ENCODE results near the gene TMEM87A. TPM values are rescaled to one million over a fixed set of nuclear protein-coding genes. Genes with fewer than 3 reads are reported as not detected.

The TMEM87A gene
- total RNA-seq, 1 experiment from 2014 or later: 55.8 TPM

- H4K20me1 ChIP-seq (ENCODE audit: low read length): no peaks in the 10 kb centered on the region
These were observed 15.9 kb upstream of the TMEM87A start for GRCh38 chr15:42289166-42289565.

GRCh38 chr15:42287931-42288330 lies 14.7 kb upstream of the TMEM87A start:
- H3K27me3 ChIP-seq (ENCODE audit: low read length): no peaks in the 10 kb centered on the region
- TF ChIP-seq CTCF (conservative IDR thresholded peaks at IDR 0.05; ENCODE audit: low read depth, low read length): no peak
- no peak for TF ChIP-seq EZH2 (IDR thresholded peaks at IDR 0.05; ENCODE audit: low read length, unreplicated experiment)
- no peak for TF ChIP-seq EZH2phosphoT487 (IDR thresholded peaks at IDR 0.05; ENCODE audit: borderline replicate concordance, low read length)
- H3K4me1 ChIP-seq (ENCODE audit: insufficient read depth, low read length): no peaks in the 10 kb centered on the region
- intact Hi-C loops (cut with micrococcal nuclease): no loop called here
- H4K20me1 ChIP-seq (ENCODE audit: low read length): no peaks in the 10 kb centered on the region
- no peak for DNase-seq
- H3K36me3 ChIP-seq (ENCODE audit: low read depth, low read length): no peaks in the 10 kb centered on the region; the same call in 1 of the 2 replicates
- CTCF ChIA-PET: no interaction called here
- H3K9me2 ChIP-seq (replicated peaks; ENCODE audit: low read length): no peaks in the 10 kb centered on the region
- H3K79me2 ChIP-seq (ENCODE audit: low read length): no peaks in the 10 kb centered on the region
- H3K27ac ChIP-seq (ENCODE audit: low read length): no peak overlapping the region
- POLR2A ChIA-PET (ENCODE audit: unreplicated experiment): no interaction called here
- no TSS peak for BruUV-seq (replicated peaks)
- H3K4me3 ChIP-seq (ENCODE audit: low read length): no peak overlapping the region
- no peak overlapping the region for H2AFZ ChIP-seq (ENCODE audit: low read length)
- H3K9me3 ChIP-seq (ENCODE audit: low read length): no peaks in the 10 kb centered on the region
- no peaks in the 10 kb centered on the region for H3F3A ChIP-seq (ENCODE audit: low read length, unreplicated experiment)
- H3K9ac ChIP-seq (ENCODE audit: low read length): no peak overlapping the region
- no peak overlapping the region for H3K4me2 ChIP-seq (ENCODE audit: low read length)
- no peak for ATAC-seq

More at GRCh38 chr15:42289166-42289565, 15.9 kb upstream of the TMEM87A start:
- TF ChIP-seq CTCF (conservative IDR thresholded peaks at IDR 0.05; ENCODE audit: low read depth, low read length) (no peak), EZH2 (IDR thresholded peaks at IDR 0.05; ENCODE audit: low read length, unreplicated experiment) (no peak), EZH2phosphoT487 (IDR thresholded peaks at IDR 0.05; ENCODE audit: borderline replicate concordance, low read length) (no peak)
- Histone ChIP-seq H3K4me3 (ENCODE audit: low read length) (no peak overlapping the region), H3K36me3 (ENCODE audit: low read depth, low read length) (no peaks in the 10 kb centered on the region), H3K4me2 (ENCODE audit: low read length) (no peak overlapping the region), H3K79me2 (ENCODE audit: low read length) (no peaks in the 10 kb centered on the region), H3K9me2 (replicated peaks; ENCODE audit: low read length) (no peaks in the 10 kb centered on the region), H3K9me3 (ENCODE audit: low read length) (no peaks in the 10 kb centered on the region), H2AFZ (ENCODE audit: low read length) (no peak overlapping the region), H3F3A (ENCODE audit: low read length, unreplicated experiment) (no peaks in the 10 kb centered on the region), H3K27ac (ENCODE audit: low read length) (no peak overlapping the region), H3K9ac (ENCODE audit: low read length) (no peak overlapping the region), H3K27me3 (ENCODE audit: low read length) (no peaks in the 10 kb centered on the region), H3K4me1 (ENCODE audit: insufficient read depth, low read length) (no peaks in the 10 kb centered on the region)
- DNase-seq (no peak), ATAC-seq (peak; percentile 74)
- no TSS peak for BruUV-seq (replicated peaks)
- ChIA-PET CTCF (interaction anchor here (0.7 kb wide), 1 partner anchor 82 kb away, joined by 3 read pairs; no protein-coding TSS in a partner anchor), POLR2A (ENCODE audit: unreplicated experiment) (interaction anchor here (0.6 kb wide), 1 partner anchor 81 kb away, joined by 3 read pairs; no protein-coding TSS in a partner anchor)
- intact Hi-C loops (cut with micrococcal nuclease): no loop called here

GRCh38 chr15:42286445-42287029 lies 13.3 kb upstream of the TMEM87A start:
- H3K9me3 ChIP-seq (ENCODE audit: low read length): no peaks in the 10 kb centered on the region
- no peak overlapping the region for H2AFZ ChIP-seq (ENCODE audit: low read length)
- POLR2A ChIA-PET (ENCODE audit: unreplicated experiment): no interaction called here
- H3K4me3 ChIP-seq (ENCODE audit: low read length): no peak overlapping the region
- no peaks in the 10 kb centered on the region for H3K27me3 ChIP-seq (ENCODE audit: low read length)
- no peak overlapping the region for H3K27ac ChIP-seq (ENCODE audit: low read length)
- no peaks in the 10 kb centered on the region; the same call in 1 of the 2 replicates for H3K36me3 ChIP-seq (ENCODE audit: low read depth, low read length)
- BruUV-seq (replicated peaks): no TSS peak
- no peak for DNase-seq
- CTCF ChIA-PET: no interaction called here
- H3K9ac ChIP-seq (ENCODE audit: low read length): no peak overlapping the region
- no peak overlapping the region for H3K4me2 ChIP-seq (ENCODE audit: low read length)
- H4K20me1 ChIP-seq (ENCODE audit: low read length): no peaks in the 10 kb centered on the region
- no peak for ATAC-seq
- H3K9me2 ChIP-seq (replicated peaks; ENCODE audit: low read length): no peaks in the 10 kb centered on the region
- no peak for TF ChIP-seq EZH2phosphoT487 (IDR thresholded peaks at IDR 0.05; ENCODE audit: borderline replicate concordance, low read length)
- no peak for TF ChIP-seq CTCF (conservative IDR thresholded peaks at IDR 0.05; ENCODE audit: low read depth, low read length)
- no peak for TF ChIP-seq EZH2 (IDR thresholded peaks at IDR 0.05; ENCODE audit: low read length, unreplicated experiment)
- intact Hi-C loops (cut with micrococcal nuclease): no loop called here
- no peaks in the 10 kb centered on the region for H3F3A ChIP-seq (ENCODE audit: low read length, unreplicated experiment)
- no peaks in the 10 kb centered on the region for H3K79me2 ChIP-seq (ENCODE audit: low read length)
- no peaks in the 10 kb centered on the region for H3K4me1 ChIP-seq (ENCODE audit: insufficient read depth, low read length)
